A673 (cell line): ENCODE data around the gene NAGS. TPM values are rescaled to one million over a fixed set of nuclear protein-coding genes. Genes with fewer than 3 reads are reported as not detected.
"Not testable (repeated sequence)": the region's sequence is repeated elsewhere in the genome, so short reads cannot be mapped to it uniquely, and the experiment has no call there.

ENCODE experiments used
- BruUV-seq: library from RNA; stranded (reverse); fragments of 400-500 nt; replicated peaks from 2 replicates; lab custom pipeline; 2021; lab: Mats Ljungman, UMichigan
- CTCF ChIA-PET: fragments of 300-600 bp; sonication (Branson Sonifier 250); formaldehyde crosslinking; loops from one replicate; lab custom pipeline; 2022; ENCODE audit warnings: antibody characterized with exemption; lab: Charles Lee
- POLR2A ChIA-PET: fragments of 300-600 bp; sonication (Branson Sonifier 250); formaldehyde crosslinking; loops from one replicate; lab custom pipeline; 2022; ENCODE audit warnings: antibody characterized with exemption; ENCODE audit not compliant: low non-redundant PET; lab: Charles Lee
- DNase-seq: peaks from one replicate; pipeline ENCODE4 v3.0.0-alpha.2; 2015; ENCODE audit warnings: low spot score
- H3K27ac ChIP-seq: fragments of 200-600 bp; sonication (generic); 2 replicates; pipeline ENCODE4 v1.5.1; 2016; ENCODE audit warnings: mixed run types, low read depth, mild to moderate bottlenecking, mixed read lengths, antibody characterized with exemption, low read length; ENCODE audit not compliant: poor library complexity, severe bottlenecking
- H3K27me3 ChIP-seq: fragments of 200-600 bp; sonication (generic); replicated peaks from 2 replicates; pipeline ENCODE4 v1.6.1; 2017; ENCODE audit warnings: mixed run types, low read depth, mild to moderate bottlenecking, mixed read lengths, antibody characterized with exemption, low read length; ENCODE audit not compliant: insufficient read depth, poor library complexity
- H3K36me3 ChIP-seq: fragments of 200-600 bp; sonication (generic); 2 replicates; pipeline ENCODE4 v1.6.1; 2016; ENCODE audit warnings: mixed run types, mild to moderate bottlenecking, mixed read lengths, antibody characterized with exemption, low read length; ENCODE audit not compliant: insufficient read depth, poor library complexity, severe bottlenecking
- H3K4me1 ChIP-seq: fragments of 200-600 bp; sonication (generic); 2 replicates; pipeline ENCODE4 v1.6.1; 2017; ENCODE audit warnings: mixed run types, mild to moderate bottlenecking, mixed read lengths, antibody characterized with exemption, low read length; ENCODE audit not compliant: insufficient read depth, poor library complexity, severe bottlenecking
- H3K4me3 ChIP-seq: fragments of 200-600 bp; sonication (generic); 2 replicates; pipeline ENCODE4 v1.5.1; 2016; ENCODE audit warnings: low read depth, mixed run types, mild to moderate bottlenecking, mixed read lengths, low read length; ENCODE audit not compliant: poor library complexity, severe bottlenecking
- H3K9me3 ChIP-seq: fragments of 200-600 bp; sonication (generic); 2 replicates; pipeline ENCODE4 v1.6.1; 2016; ENCODE audit warnings: mixed run types, low read depth, mild to moderate bottlenecking, mixed read lengths, antibody characterized with exemption, low read length; ENCODE audit not compliant: poor library complexity, severe bottlenecking
- EZH2 ChIP-seq: fragments of 200-600 bp; sonication (generic); IDR thresholded peaks from 2 replicates; pipeline ENCODE4 v1.6.1; 2017; ENCODE audit warnings: borderline replicate concordance, low read depth, mild to moderate bottlenecking, mixed read lengths, antibody characterized with exemption, low read length; ENCODE audit not compliant: poor library complexity, severe bottlenecking
- intact Hi-C: fragments of 100-400 bp; cut with micrococcal nuclease; formaldehyde crosslinking; loops from one replicate; pipeline ENCODE4 v1.10.0; 2022; ENCODE audit not compliant: unreplicated experiment
- total RNA-seq: library from RNA; stranded (reverse); gene quantifications from 2 replicates; pipeline ENCODE4 v1.2.3, GENCODE V29; 2021
- TF ChIP-seq, protein P1 (sequence below): fragments of 300-800, 200-600 bp; sonication (generic); conservative IDR thresholded peaks from 2 replicates; pipeline ENCODE4 v1.5.1; 2017; ENCODE audit warnings: low read depth, mild to moderate bottlenecking, antibody characterized with exemption, low read length, moderate library complexity, mixed read lengths

NAGS gene
- total RNA-seq, 1 experiment from 2014 or later, result 0.24 TPM

DNA sequence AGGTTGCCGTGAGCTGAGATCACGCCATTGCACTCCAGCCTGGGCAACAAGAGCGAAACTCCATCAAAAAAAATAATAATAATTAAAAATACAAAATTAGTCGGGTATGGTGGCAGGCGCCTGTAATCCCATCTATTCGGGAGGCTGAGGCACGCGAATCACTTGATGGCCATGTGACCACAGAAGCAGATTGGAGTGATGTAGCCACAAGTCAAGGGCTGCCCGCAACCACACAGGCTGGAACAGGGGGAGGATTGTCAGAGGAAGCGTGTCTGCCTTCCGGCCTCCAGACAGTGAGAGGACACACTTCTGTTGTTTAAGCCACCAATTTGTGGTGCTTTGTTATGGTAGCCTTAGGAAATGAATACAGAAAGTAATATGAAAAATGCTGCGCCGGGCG lies 11.8 kb upstream of the NAGS start:
- TF ChIP-seq, protein P1, sequence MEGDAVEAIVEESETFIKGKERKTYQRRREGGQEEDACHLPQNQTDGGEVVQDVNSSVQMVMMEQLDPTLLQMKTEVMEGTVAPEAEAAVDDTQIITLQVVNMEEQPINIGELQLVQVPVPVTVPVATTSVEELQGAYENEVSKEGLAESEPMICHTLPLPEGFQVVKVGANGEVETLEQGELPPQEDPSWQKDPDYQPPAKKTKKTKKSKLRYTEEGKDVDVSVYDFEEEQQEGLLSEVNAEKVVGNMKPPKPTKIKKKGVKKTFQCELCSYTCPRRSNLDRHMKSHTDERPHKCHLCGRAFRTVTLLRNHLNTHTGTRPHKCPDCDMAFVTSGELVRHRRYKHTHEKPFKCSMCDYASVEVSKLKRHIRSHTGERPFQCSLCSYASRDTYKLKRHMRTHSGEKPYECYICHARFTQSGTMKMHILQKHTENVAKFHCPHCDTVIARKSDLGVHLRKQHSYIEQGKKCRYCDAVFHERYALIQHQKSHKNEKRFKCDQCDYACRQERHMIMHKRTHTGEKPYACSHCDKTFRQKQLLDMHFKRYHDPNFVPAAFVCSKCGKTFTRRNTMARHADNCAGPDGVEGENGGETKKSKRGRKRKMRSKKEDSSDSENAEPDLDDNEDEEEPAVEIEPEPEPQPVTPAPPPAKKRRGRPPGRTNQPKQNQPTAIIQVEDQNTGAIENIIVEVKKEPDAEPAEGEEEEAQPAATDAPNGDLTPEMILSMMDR, result no peak
- no peak for TF ChIP-seq EZH2
- ChIA-PET CTCF (interaction anchor here (0.7 kb wide), 1 partner anchor 10 kb away, joined by 3 read pairs; no protein-coding TSS in a partner anchor), POLR2A (no interaction called here)
- Histone ChIP-seq H3K36me3 (no peaks in the 10 kb centered on the region), H3K27ac (no peak overlapping the region), H3K4me1 (no peaks in the 10 kb centered on the region), H3K9me3 (no peaks in the 10 kb centered on the region), H3K4me3 (no peak overlapping the region), H3K27me3 (no peaks in the 10 kb centered on the region)
- intact Hi-C loops, result no loop called here
- no peak for DNase-seq
- no TSS peak for BruUV-seq

DNA sequence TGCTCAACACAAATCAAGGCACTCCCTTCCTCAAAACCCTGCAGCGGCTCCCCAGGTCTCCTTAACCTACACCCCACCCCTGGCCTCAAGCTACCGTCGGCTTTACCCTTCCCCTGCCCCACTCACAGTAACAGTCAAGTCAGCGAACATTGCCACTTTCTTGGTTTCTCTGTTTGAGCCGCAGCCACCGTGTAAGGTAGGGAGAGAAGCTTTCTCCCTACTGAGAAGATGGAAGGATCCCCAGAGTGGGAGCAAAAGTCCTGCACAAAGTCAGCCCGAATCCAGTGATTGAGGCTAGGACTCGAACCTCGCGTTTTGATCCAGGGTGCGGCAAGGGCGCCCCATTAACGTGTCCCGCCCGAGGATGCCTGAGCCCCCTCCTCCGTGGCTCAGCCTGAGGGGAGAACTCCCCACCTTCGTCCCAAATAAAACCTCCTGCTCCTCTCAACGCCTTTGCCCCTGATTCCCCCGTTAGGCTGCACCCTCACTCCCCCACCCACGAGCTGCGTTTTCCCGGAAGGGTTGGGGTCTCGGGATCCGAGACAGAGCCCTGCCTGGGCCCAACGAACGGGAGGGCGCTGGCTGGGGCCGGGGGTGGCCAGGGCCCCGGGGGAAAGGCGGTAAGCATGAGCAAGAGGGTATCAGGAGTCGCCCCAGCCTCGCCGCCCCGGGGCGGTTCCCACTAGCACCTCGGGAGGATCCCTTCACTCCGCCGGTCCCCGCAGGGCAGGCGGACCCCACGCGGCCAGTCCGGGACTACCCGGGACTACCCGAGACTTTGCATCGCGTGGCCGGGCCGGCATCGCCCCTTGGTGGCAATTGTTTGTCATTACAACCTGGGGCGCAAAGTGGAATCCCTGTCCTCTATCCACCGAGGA lies 9.9 kb upstream of the NAGS start:
- no TSS peak for BruUV-seq
- TF ChIP-seq, protein P1, result peak; percentile 69
- TF ChIP-seq EZH2, result no peak
- Histone ChIP-seq H3K4me1 (no peaks in the 10 kb centered on the region), H3K4me3 (peak overlapping the region; percentile 37), H3K9me3 (no peaks in the 10 kb centered on the region), H3K27me3 (no peaks in the 10 kb centered on the region), H3K36me3 (no peaks in the 10 kb centered on the region), H3K27ac (no peak overlapping the region)
- intact Hi-C loops, result loop anchor here (1.0 to 2.0 kb wide), 2 partner anchors 50 to 116 kb away; no protein-coding TSS in a partner anchor
- ChIA-PET POLR2A (no interaction called here), CTCF (interaction anchor here (1.4 kb wide), 1 partner anchor 51 kb away, joined by 4 read pairs; no protein-coding TSS in a partner anchor)
- peak; percentile 66 for DNase-seq

DNA sequence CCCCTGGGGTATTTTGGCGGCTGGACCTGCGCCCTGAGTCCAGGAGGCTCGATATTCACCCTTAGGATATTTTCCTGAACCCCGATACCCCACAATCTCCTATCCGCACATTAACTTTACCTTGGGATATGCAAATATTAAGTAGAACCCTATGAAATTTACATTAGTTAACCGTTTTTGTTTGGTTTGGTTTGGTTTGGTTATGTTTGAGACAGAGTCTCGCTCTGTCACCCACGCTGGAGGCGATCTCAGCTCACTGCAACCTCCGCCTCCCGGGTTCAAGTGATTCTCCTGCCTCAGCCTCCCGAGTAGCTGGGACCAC lies 9.3 kb upstream of the NAGS start:
- no peaks in the 10 kb centered on the region for H3K4me1 ChIP-seq
- DNase-seq, result no peak
- no peaks in the 10 kb centered on the region for H3K9me3 ChIP-seq
- CTCF ChIA-PET, result no interaction called here
- H3K4me3 ChIP-seq, result peak overlapping the region; percentile 37
- H3K27me3 ChIP-seq, result no peaks in the 10 kb centered on the region
- TF ChIP-seq, protein P1, result no peak
- TF ChIP-seq EZH2, result no peak
- intact Hi-C loops, result loop anchor here (1.0 to 2.0 kb wide), 2 partner anchors 51 to 116 kb away; no protein-coding TSS in a partner anchor
- no peak overlapping the region for H3K27ac ChIP-seq
- no TSS peak for BruUV-seq
- no peaks in the 10 kb centered on the region for H3K36me3 ChIP-seq
- POLR2A ChIA-PET, result no interaction called here

DNA sequence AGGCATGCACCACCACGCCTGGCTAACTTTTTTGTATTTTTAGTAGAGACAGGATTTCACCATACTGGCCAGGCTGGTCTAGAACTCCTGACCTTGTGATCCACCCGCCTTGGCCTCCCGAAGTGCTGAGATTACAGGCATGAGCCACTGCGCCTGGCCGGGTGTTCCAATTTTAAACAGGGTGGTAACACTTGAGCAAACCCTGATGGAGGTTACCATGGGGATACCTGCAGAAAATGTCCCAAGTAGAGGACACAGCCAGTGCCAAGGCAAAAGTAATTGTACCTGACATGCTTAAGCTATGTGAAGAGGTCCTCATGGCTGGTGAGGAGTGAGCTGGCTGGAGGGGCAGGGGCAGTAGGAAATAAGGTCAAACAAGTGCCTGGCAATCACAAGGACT lies 7.2 kb upstream of the NAGS start:
- CTCF ChIA-PET, result interaction anchor here (0.6 to 1.0 kb wide), 2 partner anchors 45 to 53 kb away, joined by 3 read pairs; no protein-coding TSS in a partner anchor
- H3K27ac ChIP-seq, H3K27me3 ChIP-seq, POLR2A ChIA-PET, H3K36me3 ChIP-seq, H3K4me3 ChIP-seq, DNase-seq, BruUV-seq, intact Hi-C loops, H3K9me3 ChIP-seq, H3K4me1 ChIP-seq: not testable (repeated sequence)
